Measurements from ENCODE around the gene GNB1L. TPM values are rescaled to one million over a fixed set of nuclear protein-coding genes. Genes with fewer than 3 reads are reported as not detected.

The GNB1L gene
- total and polyA plus RNA-seq, 2 donors (not counting 1 experiment from before 2014, with no cell fraction given) = 6.6 to 12.1 TPM

GRCh38 chr22:19892925-19893324 lies 38.3 kb upstream of the GNB1L start:
- intact Hi-C loops (cut with micrococcal nuclease) = loop anchor here (5.0 to 10.0 kb wide), 2 partner anchors 49 to 58 kb away; partner anchors contain the start of genes COMT and TXNRD2
- Histone ChIP-seq H3K9ac (ENCODE audit: low read length) (no peak overlapping the region), H4K20me1 (ENCODE audit: control insufficient read depth, insufficient read depth, low read length, poor library complexity, severe bottlenecking) (no peaks in the 10 kb centered on the region), H3K4me1 (ENCODE audit: control insufficient read depth in 2 of 2, insufficient read depth in 2 of 2, low read length in 2 of 2) (peaks cover 20 to 21% of the 10 kb centered on the region in 2 donors), H3K4me2 (replicated peaks; ENCODE audit: low read depth, low read length, poor library complexity, severe bottlenecking) (no peak overlapping the region), H3K79me2 (ENCODE audit: control insufficient read depth, insufficient read depth, low read length) (no peaks in the 10 kb centered on the region), H3K4me3 (ENCODE audit: control extremely low read depth in 1 of 5, extremely low read depth in 1 of 5, insufficient read depth in 1 of 5, low read depth in 2 of 5, low read length in 4 of 5) (no peak overlapping the region), H3K27me3 (replicated peaks in 1 of 4; ENCODE audit: control extremely low read depth in 1 of 4, control insufficient read depth in 3 of 4, insufficient read depth in 4 of 4, low read length in 3 of 4) (no peaks in the 10 kb centered on the region), H3K36me3 (replicated peaks in 1 of 2; ENCODE audit: control extremely low read depth in 1 of 2, control insufficient read depth in 1 of 2, extremely low read depth in 1 of 2, insufficient read depth in 2 of 2, low read length in 1 of 2) (no peaks in the 10 kb centered on the region), H3K27ac (ENCODE audit: low read length in 2 of 2) (no peak overlapping the region), H3K9me3 (ENCODE audit: control extremely low read depth in 1 of 3, control insufficient read depth in 2 of 3, insufficient read depth in 1 of 3, low read length in 2 of 3) (no peaks in the 10 kb centered on the region), H2AFZ (ENCODE audit: insufficient read depth, low read depth, low read length, poor library complexity, severe bottlenecking) (no peak overlapping the region)
- Mint-ChIP-seq H3K4me3 (peak overlapping the region; percentile 35), H3K4me1 (peaks cover 21% of the 10 kb centered on the region), H3K27me3 (no peaks in the 10 kb centered on the region), H3K9me3 (ENCODE audit: insufficient read depth) (no peaks in the 10 kb centered on the region), H3K27ac (no peak overlapping the region)
- CTCF ChIA-PET = interaction anchor here (0.6 kb wide), 1 partner anchor 27 kb away, joined by 3 read pairs; no protein-coding TSS in a partner anchor
- TF ChIP-seq EZH2 (IDR thresholded peaks at IDR 0.05; ENCODE audit: borderline replicate concordance, insufficient read depth, low read depth, low read length, poor library complexity, severe bottlenecking) (no peak), CTCF (IDR thresholded peaks at IDR 0.05) (no peak)
- 94% methylated on average over 13 of the region's 13 CpGs for WGBS (ENCODE audit: insufficient coverage)
- no peak for DNase-seq
- no peak for ATAC-seq (ENCODE audit: low read depth)
- POLR2A ChIA-PET = no interaction called here

DNA sequence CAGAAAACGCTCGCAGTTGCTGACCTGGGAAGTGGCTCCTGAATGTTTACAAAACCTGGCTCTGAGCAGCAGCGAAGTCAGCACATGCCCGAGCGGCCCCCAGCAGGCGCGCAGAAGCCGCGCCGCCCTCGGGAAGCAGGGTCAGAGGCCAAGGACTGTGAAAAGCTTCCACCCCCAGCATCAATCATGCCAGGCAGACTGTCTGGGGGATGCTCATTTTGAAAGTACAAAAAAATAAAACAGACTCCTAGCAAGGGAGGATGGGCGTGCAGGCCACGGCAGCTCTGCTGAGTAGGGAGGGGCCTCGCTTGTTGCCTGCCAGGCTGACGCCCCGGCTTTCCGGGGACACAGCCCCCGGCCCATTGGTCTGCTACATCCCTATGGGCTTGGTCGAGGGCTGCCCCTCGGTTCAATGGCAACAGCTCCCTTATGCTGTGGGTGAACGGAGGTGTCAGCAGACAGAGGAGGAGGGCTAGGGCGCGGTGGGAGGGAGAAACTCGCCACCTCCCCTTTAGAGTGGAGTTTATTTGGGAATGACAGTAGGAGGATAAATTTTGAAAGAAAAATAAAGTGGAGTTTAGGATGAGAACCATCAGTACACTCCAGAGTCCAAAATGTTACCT lies 37.7 kb upstream of the GNB1L start:
- no peak for DNase-seq

More for the DNA sequence above, 37.7 kb upstream of the GNB1L start:
- TF ChIP-seq CTCF (IDR thresholded peaks at IDR 0.05) = no peak
- no peak for TF ChIP-seq EZH2 (IDR thresholded peaks at IDR 0.05; ENCODE audit: borderline replicate concordance, insufficient read depth, low read depth, low read length, poor library complexity, severe bottlenecking)
- peak overlapping the region; percentile 46 for H3K27ac Mint-ChIP-seq
- H2AFZ ChIP-seq (ENCODE audit: insufficient read depth, low read depth, low read length, poor library complexity, severe bottlenecking) = peak overlapping the region; percentile 69
- ChIA-PET POLR2A (interaction anchor here (1.2 kb wide), 1 partner anchor 37 kb away, joined by 3 read pairs; no protein-coding TSS in a partner anchor), CTCF (interaction anchor here (0.6 to 0.9 kb wide), 2 partner anchors 18 to 27 kb away, joined by 3 to 4 read pairs; no protein-coding TSS in a partner anchor)
- peaks cover 21% of the 10 kb centered on the region for H3K4me1 Mint-ChIP-seq
- no peaks in the 10 kb centered on the region for H3K27me3 Mint-ChIP-seq
- ATAC-seq (ENCODE audit: low read depth) = no peak
- no peaks in the 10 kb centered on the region for H3K9me3 Mint-ChIP-seq (ENCODE audit: insufficient read depth)
- peak overlapping the region in 4 of 5 experiments; percentile 33 to 58 (median 40) for H3K4me3 ChIP-seq (ENCODE audit: control extremely low read depth in 1 of 5, extremely low read depth in 1 of 5, insufficient read depth in 1 of 5, low read depth in 2 of 5, low read length in 4 of 5)
- no peak overlapping the region for H3K27ac ChIP-seq (ENCODE audit: low read length in 2 of 2)
- H3K79me2 ChIP-seq (ENCODE audit: control insufficient read depth, insufficient read depth, low read length) = no peaks in the 10 kb centered on the region
- H3K4me2 ChIP-seq (replicated peaks; ENCODE audit: low read depth, low read length, poor library complexity, severe bottlenecking) = peak overlapping the region; percentile 78
- intact Hi-C loops (cut with micrococcal nuclease) = loop anchor here (5.0 to 10.0 kb wide), 2 partner anchors 50 to 58 kb away; partner anchors contain the start of genes COMT and TXNRD2
- peaks cover 20 to 22% of the 10 kb centered on the region in 2 donors for H3K4me1 ChIP-seq (ENCODE audit: control insufficient read depth in 2 of 2, insufficient read depth in 2 of 2, low read length in 2 of 2)
- H3K9ac ChIP-seq (ENCODE audit: low read length) = peak overlapping the region; percentile 50
- no peaks in the 10 kb centered on the region for H3K27me3 ChIP-seq (replicated peaks in 1 of 4; ENCODE audit: control extremely low read depth in 1 of 4, control insufficient read depth in 3 of 4, insufficient read depth in 4 of 4, low read length in 3 of 4)
- WGBS (ENCODE audit: insufficient coverage) = 20% methylated on average over 22 of the region's 24 CpGs
- no peaks in the 10 kb centered on the region for H4K20me1 ChIP-seq (ENCODE audit: control insufficient read depth, insufficient read depth, low read length, poor library complexity, severe bottlenecking)
- H3K4me3 Mint-ChIP-seq = peak overlapping the region; percentile 82
- H3K9me3 ChIP-seq (ENCODE audit: control extremely low read depth in 1 of 3, control insufficient read depth in 2 of 3, insufficient read depth in 1 of 3, low read length in 2 of 3) = no peaks in the 10 kb centered on the region
- H3K36me3 ChIP-seq (replicated peaks in 1 of 2; ENCODE audit: control extremely low read depth in 1 of 2, control insufficient read depth in 1 of 2, extremely low read depth in 1 of 2, insufficient read depth in 2 of 2, low read length in 1 of 2) = no peaks in the 10 kb centered on the region

Data from B cell (primary cell).